K562 (cell line): Measurements from ENCODE around the gene SPAG16. TPM values are rescaled to one million over a fixed set of nuclear protein-coding genes. Genes with fewer than 3 reads are reported as not detected.

Experiments
- ATAC-seq: fragments of 200-7000 bp; cut with Tn5 transposase; 3 replicates; pipeline ENCODE4 v1.9.1; 2020; ENCODE audit warnings: moderate library complexity
- BruUV-seq: library from RNA; stranded (reverse); fragments of 400-500 nt; replicated peaks from 2 replicates; lab custom pipeline; 2021; lab: Mats Ljungman, UMichigan
- CTCF ChIA-PET: fragments of 300-600 bp; formaldehyde crosslinking; extraction: SDS; loops from one replicate; lab custom pipeline; 2021; ENCODE audit warnings: low intra/inter-chr PET ratio; lab: Yijun Ruan, JAX
- POLR2A ChIA-PET: fragments of 300-600, 350-650 bp; sonication (Branson Sonifier 250); formaldehyde crosslinking; extraction: SDS; loops from one replicate; lab custom pipeline; 2021; ENCODE audit warnings: antibody characterized with exemption, inconsistent platforms; lab: Yijun Ruan, JAX
- DNase-seq, 4 experiments: peaks; one replicate each; pipeline versions ENCODE4 v3.0.0 to v3.0.0-alpha.2; 2011 to 2018; ENCODE audit warnings: low spot score in 3 of 4, mixed read lengths in 3 of 4; ENCODE audit errors: extremely low read depth in 1 of 4
- FAIRE-seq: peaks from 2 replicates; lab custom pipeline; 2011; peaks lifted over from hg19 to GRCh38; lab: Jason Lieb, UNC
- H2AFZ ChIP-seq: 2 replicates; pipeline ENCODE4 v1.6.0; 2011; ENCODE audit warnings: low read depth, low read length, control low read depth, inconsistent platforms
- H3K27ac ChIP-seq: fragments of 200-600 bp; 3 replicates; pipeline ENCODE4 v1.8.0; 2011; ENCODE audit warnings: low read depth, mild to moderate bottlenecking, control low read depth, inconsistent platforms, low read length, moderate library complexity, mixed read lengths; ENCODE audit errors: extremely low read depth
- H3K27me3 ChIP-seq, 2 experiments: fragments of 300-600 bp in 1 of 2; 2 replicates in 1 of 2; 3 replicates in 1 of 2; pipeline versions ENCODE4 v1.6.0 to v1.8.0; 2011; ENCODE audit warnings: inconsistent platforms in 2 of 2, low read length in 2 of 2, mild to moderate bottlenecking in 1 of 2, mixed read lengths in 1 of 2, moderate library complexity in 1 of 2; ENCODE audit not compliant: control insufficient read depth in 2 of 2, insufficient read depth in 2 of 2
- H3K36me3 ChIP-seq: fragments of 300-600 bp; 3 replicates; pipeline ENCODE4 v1.8.0; 2011; ENCODE audit warnings: mild to moderate bottlenecking, low read length, inconsistent platforms; ENCODE audit not compliant: control insufficient read depth, insufficient read depth
- H3K4me1 ChIP-seq, 2 experiments: fragments of 200-600 bp in 1 of 2; replicated peaks in 1 of 2; 2 replicates in 1 of 2; 3 replicates in 1 of 2; pipeline versions ENCODE4 v1.5.1 to v1.8.0; 2011; ENCODE audit warnings: inconsistent platforms in 2 of 2, low read length in 2 of 2, mild to moderate bottlenecking in 1 of 2, mixed read lengths in 1 of 2, moderate library complexity in 1 of 2; ENCODE audit not compliant: control insufficient read depth in 2 of 2, insufficient read depth in 2 of 2
- H3K4me2 ChIP-seq: 2 replicates; pipeline ENCODE4 v1.6.1; 2011; ENCODE audit warnings: low read length, control low read depth, inconsistent platforms, mixed read lengths; ENCODE audit not compliant: insufficient read depth
- H3K4me3 ChIP-seq: fragments of 200-600 bp; sonication (generic), shearing (Covaris generic); 2 replicates; pipeline ENCODE4 v1.5.1; 2016; ENCODE audit warnings: control low read depth, inconsistent platforms
- H3K79me2 ChIP-seq: fragments of 200-600 bp; 3 replicates; pipeline ENCODE4 v1.8.0; 2011; ENCODE audit warnings: low read length, inconsistent platforms; ENCODE audit not compliant: control insufficient read depth, insufficient read depth
- H3K9ac ChIP-seq, 2 experiments: 2 replicates each; pipeline versions ENCODE4 v1.6.0 to v1.6.1; 2011; ENCODE audit warnings: low read depth in 2 of 2, low read length in 2 of 2, control low read depth in 1 of 2, inconsistent platforms in 1 of 2, mild to moderate bottlenecking in 1 of 2, mixed read lengths in 1 of 2; ENCODE audit not compliant: insufficient read depth in 1 of 2
- H3K9me1 ChIP-seq: one replicate; pipeline ENCODE4 v1.6.0; 2011; ENCODE audit warnings: inconsistent platforms, mild to moderate bottlenecking, low read length, moderate library complexity; ENCODE audit not compliant: control insufficient read depth, insufficient read depth
- H3K9me3 ChIP-seq: replicated peaks from 2 replicates; pipeline ENCODE4 v1.5.1; 2011; ENCODE audit warnings: low read depth, low read length, inconsistent platforms; ENCODE audit not compliant: control insufficient read depth, insufficient read depth
- H4K20me1 ChIP-seq: replicated peaks from 2 replicates; pipeline ENCODE4 v1.6.1; 2011; ENCODE audit warnings: low read length, inconsistent platforms, mixed read lengths; ENCODE audit not compliant: control insufficient read depth, insufficient read depth
- ADNP ChIP-seq: fragments of 200-800 bp; sonication (Bioruptor generic); IDR thresholded peaks from 2 replicates; pipeline ENCODE4 v1.6.1; 2016; ENCODE audit warnings: missing genetic modification characterization, missing compliant biosample characterization
- CHD1 ChIP-seq: fragments of 200-600 bp; sonication (generic); IDR thresholded peaks from one replicate; pipeline ENCODE4 v1.6.1; 2012; ENCODE audit warnings: mild to moderate bottlenecking, moderate library complexity, low read length, inconsistent platforms
- ERF ChIP-seq: fragments of 450-650 bp; formaldehyde crosslinking; IDR thresholded peaks from 2 replicates; pipeline ENCODE4 v1.4.0; 2020; ENCODE audit warnings: mild to moderate bottlenecking, mixed read lengths
- ESRRB ChIP-seq: fragments of 250-450 bp; sonication (Bioruptor Pico); IDR thresholded peaks from 2 replicates; pipeline ENCODE4 v1.5.0; 2020; ENCODE audit warnings: mild to moderate bottlenecking, moderate library complexity, borderline replicate concordance
- ETV1 ChIP-seq: fragments of 450-650 bp; conservative IDR thresholded peaks from 2 replicates; pipeline ENCODE4 v1.6.1; 2016; ENCODE audit warnings: missing genetic modification characterization, control low read depth, low read depth, missing compliant biosample characterization
- HDAC3 ChIP-seq: fragments of 450-650 bp; IDR thresholded peaks from 2 replicates; pipeline ENCODE4 v1.6.1; 2018; ENCODE audit warnings: borderline replicate concordance, mild to moderate bottlenecking, moderate library complexity; ENCODE audit not compliant: partially characterized antibody
- JUNB ChIP-seq: fragments of 450-650 bp; formaldehyde crosslinking; conservative IDR thresholded peaks from 2 replicates; pipeline ENCODE4 v1.4.0; 2020; ENCODE audit warnings: mild to moderate bottlenecking
- L3MBTL2 ChIP-seq: fragments of 450-650 bp; IDR thresholded peaks from 2 replicates; pipeline ENCODE4 v1.6.1; 2016; ENCODE audit warnings: mild to moderate bottlenecking, moderate library complexity
- MITF ChIP-seq: IDR thresholded peaks from 2 replicates; pipeline ENCODE4 v1.6.1; 2014; ENCODE audit warnings: antibody characterized with exemption
- NFIX ChIP-seq: fragments of 250-450 bp; sonication (Bioruptor Pico); IDR thresholded peaks from 2 replicates; pipeline ENCODE4 v1.4.0; 2020; ENCODE audit warnings: low read depth, mild to moderate bottlenecking, moderate library complexity
- NR0B1 ChIP-seq: fragments of 450-650 bp; IDR thresholded peaks from one replicate; pipeline ENCODE4 v1.6.1; 2018; ENCODE audit warnings: mild to moderate bottlenecking, moderate library complexity; ENCODE audit not compliant: partially characterized antibody
- POLR2B ChIP-seq: fragments of 450-650 bp; IDR thresholded peaks from 2 replicates; pipeline ENCODE4 v1.6.1; 2018; ENCODE audit warnings: low read depth; ENCODE audit not compliant: partially characterized antibody
- ZNF3 ChIP-seq: fragments of 250-450 bp; sonication (Bioruptor Pico); IDR thresholded peaks from 2 replicates; pipeline ENCODE4 v1.5.0; 2021; ENCODE audit warnings: mild to moderate bottlenecking, moderate library complexity
- WGBS: fragments of 100-300 bp; shearing (Covaris generic); methylation state at CpG from one replicate; pipeline ENCODE4 v1.1.6; 2016; ENCODE audit warnings: low coverage, mixed read lengths; ENCODE audit not compliant: insufficient coverage; ENCODE audit errors: missing lambda C conversion rate; 5-methylcytosine and 5-hydroxymethylcytosine counted together
- in situ Hi-C: fragments of 300-500 bp; cut with MboI; formaldehyde crosslinking; loops from 4 replicates; pipeline ENCODE4 v1.15.0; 2018; ENCODE audit warnings: inconsistent platforms, mixed read lengths
- intact Hi-C: fragments of 100-400 bp; cut with micrococcal nuclease; formaldehyde crosslinking; loops from 2 replicates; pipeline ENCODE4 v1.14.2; 2022
- polyA plus RNA-seq, 8 experiments: library from polyadenylated mRNA; depleted of rRNA in 4 of 8; stranded (reverse) in 5 of 8; unstranded in 3 of 8; fragments of >200 nt; fragmentation: Nextera tagmentation in 2 of 8; fragmentation: Illumina TruSeq in 1 of 8; extraction: Ambion mirVana in 2 of 8; extraction: Trizol in 1 of 8; gene quantifications; 2 replicates each; pipeline versions ENCODE4 v1.2.1 to v1.2.3, GENCODE V29; 2011 to 2014; ENCODE audit warnings: inconsistent platforms in 1 of 8, missing spikeins in 1 of 8
- total RNA-seq, 7 experiments: library from RNA; depleted of rRNA in 6 of 7; stranded (reverse); fragments of >200 nt in 6 of 7; fragmentation: Illumina TruSeq in 2 of 7; extraction: Trizol in 2 of 7; gene quantifications; 2 replicates each; pipeline versions ENCODE4 v1.2.1 to v1.2.3, GENCODE V29; 2011 to 2021; ENCODE audit warnings: low replicate concordance in 1 of 7
- TF ChIP-seq, protein P1 (sequence below): fragments of 250-450 bp; sonication (Bioruptor Pico); IDR thresholded peaks from 2 replicates; pipeline ENCODE4 v1.8.0; 2022; ENCODE audit warnings: inconsistent platforms, mild to moderate bottlenecking, moderate library complexity, borderline replicate concordance

The SPAG16 gene
- total and polyA plus RNA-seq, 9 of the 15 experiments (the other 6 are each of a cell fraction or from before 2014, with no cell fraction given): 0.98 to 5.9 (median 3.5) TPM

DNA sequence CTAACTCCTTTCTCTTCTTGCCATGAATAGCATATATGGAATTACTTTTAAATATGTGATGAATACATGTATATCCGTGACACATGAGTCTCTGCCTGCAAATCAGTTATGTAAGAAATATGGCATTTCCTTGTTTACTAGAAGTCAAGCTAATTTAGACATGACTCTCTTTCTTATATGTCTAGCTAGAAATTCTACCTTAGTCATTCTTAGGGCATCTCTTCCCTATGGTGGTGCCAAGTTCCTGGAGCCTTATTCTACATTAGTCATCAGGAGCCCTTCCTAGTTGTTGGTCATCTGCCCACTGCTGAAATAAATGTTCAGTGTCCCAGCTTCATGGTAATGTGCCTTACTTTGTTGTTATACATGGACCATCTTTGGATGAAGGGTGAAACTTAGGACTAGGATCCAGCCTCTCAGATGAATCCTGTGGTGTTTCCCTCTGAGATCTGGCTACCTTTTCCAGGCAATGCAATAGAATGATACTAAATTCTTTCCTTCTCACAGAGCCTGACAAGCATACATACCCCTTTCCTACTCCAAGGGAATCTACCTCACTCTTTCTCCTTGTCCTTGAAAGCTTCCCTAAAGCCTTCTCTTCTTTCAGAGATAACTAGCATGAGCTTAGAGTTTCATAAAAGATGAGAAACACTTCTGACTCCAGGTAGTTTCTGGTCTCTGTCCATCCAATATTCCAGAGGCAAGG is 711.3 kb downstream of the SPAG16 start:
- Histone ChIP-seq H3K27ac (no peak overlapping the region), H3K4me2 (no peak overlapping the region), H3K9me3 (no peaks in the 10 kb centered on the region), H2AFZ (no peak overlapping the region), H3K9ac (no peak overlapping the region), H3K4me3 (no peak overlapping the region), H3K27me3 (no peaks in the 10 kb centered on the region), H3K79me2 (no peaks in the 10 kb centered on the region), H3K4me1 (no peaks in the 10 kb centered on the region), H4K20me1 (no peaks in the 10 kb centered on the region), H3K36me3 (no peaks in the 10 kb centered on the region), H3K9me1 (no peaks in the 10 kb centered on the region)
- ChIA-PET POLR2A (no interaction called here), CTCF (no interaction called here)
- ATAC-seq (no peak), DNase-seq (no peak), FAIRE-seq (no peak)
- 0% methylated on average over 1 of the region's 1 CpG for WGBS
- in situ Hi-C loops (no loop called here), intact Hi-C loops (no loop called here)
- BruUV-seq: no TSS peak
- TF ChIP-seq ESRRB (CRISPR knock-in tag): no peak
- no peak for TF ChIP-seq MITF
- TF ChIP-seq CHD1: no peak
- TF ChIP-seq HDAC3: no peak
- TF ChIP-seq L3MBTL2: no peak
- TF ChIP-seq ZNF3 (CRISPR knock-in tag): no peak
- TF ChIP-seq, protein P1, sequence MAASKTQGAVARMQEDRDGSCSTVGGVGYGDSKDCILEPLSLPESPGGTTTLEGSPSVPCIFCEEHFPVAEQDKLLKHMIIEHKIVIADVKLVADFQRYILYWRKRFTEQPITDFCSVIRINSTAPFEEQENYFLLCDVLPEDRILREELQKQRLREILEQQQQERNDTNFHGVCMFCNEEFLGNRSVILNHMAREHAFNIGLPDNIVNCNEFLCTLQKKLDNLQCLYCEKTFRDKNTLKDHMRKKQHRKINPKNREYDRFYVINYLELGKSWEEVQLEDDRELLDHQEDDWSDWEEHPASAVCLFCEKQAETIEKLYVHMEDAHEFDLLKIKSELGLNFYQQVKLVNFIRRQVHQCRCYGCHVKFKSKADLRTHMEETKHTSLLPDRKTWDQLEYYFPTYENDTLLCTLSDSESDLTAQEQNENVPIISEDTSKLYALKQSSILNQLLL (CRISPR knock-in tag): no peak
- TF ChIP-seq NR0B1: no peak
- TF ChIP-seq JUNB (CRISPR knock-in tag): no peak
- no peak for TF ChIP-seq ERF (CRISPR knock-in tag)
- no peak for TF ChIP-seq POLR2B
- TF ChIP-seq ETV1 (tag): no peak
- TF ChIP-seq NFIX (CRISPR knock-in tag): no peak
- TF ChIP-seq ADNP: no peak
